Stimulated activated CD8-positive, alpha-beta memory T cell treated with anti-CD3 and anti-CD28 coated beads, Interleukin-4, amount 100 ng/mL, for 24 hours (primary cell): ENCODE measurements around the gene SMIM11.
"Not testable (repeated sequence)": the region's sequence is repeated elsewhere in the genome, so short reads cannot be mapped to it uniquely, and the experiment has no call there.

Experiments used
- DNase-seq: peaks from one replicate; pipeline ENCODE4 v3.0.0-alpha.2; 2020; ENCODE audit warnings: low read depth

SMIM11 gene

DNA sequence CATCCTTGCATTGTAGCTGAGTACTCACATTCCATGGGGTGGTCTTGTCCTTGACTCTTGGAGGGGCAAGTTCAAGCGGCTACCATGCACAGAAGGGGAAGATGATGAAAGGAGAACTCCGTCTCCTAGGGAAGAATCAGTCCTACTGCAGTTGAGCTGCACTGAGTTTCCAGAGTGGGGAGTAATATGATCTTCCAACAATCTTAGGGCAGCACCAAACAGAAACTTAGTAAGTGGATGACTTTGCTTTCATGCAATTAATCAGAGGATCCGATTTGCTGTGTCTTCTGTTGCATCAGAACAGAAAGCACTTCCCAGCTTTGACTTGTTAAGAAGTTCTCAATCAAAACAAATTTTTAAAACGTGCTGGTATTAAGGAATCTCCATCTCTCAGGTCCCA, 48.5 kb downstream of the SMIM11 start, which contains the start of gene SMIM34:
Gene SMIM34 (minus strand): TSS at position 147 of the 400 bp plus-strand sequence. CDS start 112 bp downstream, at position 35.
- not testable (repeated sequence) for DNase-seq

DNA sequence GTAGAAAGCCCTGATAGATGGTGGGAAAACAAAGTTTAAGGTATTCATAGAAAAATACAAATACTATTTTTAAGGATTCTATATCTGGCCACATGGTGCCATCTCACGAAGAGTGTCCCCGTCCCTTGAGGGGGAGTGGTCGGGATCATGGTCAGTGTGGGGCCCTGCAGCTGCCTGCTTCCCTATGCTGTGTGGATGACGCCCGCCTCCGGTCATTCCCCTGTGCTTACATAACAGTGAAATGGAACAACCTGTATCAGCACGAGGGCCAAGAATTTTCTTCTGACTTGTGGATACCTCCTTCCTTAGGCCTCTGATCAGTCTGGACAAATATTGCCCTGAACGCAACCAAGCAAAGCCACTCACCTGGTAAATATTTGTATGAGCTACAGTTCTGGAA, 52.0 kb downstream of the SMIM11 start:
- not testable (repeated sequence) for DNase-seq

DNA sequence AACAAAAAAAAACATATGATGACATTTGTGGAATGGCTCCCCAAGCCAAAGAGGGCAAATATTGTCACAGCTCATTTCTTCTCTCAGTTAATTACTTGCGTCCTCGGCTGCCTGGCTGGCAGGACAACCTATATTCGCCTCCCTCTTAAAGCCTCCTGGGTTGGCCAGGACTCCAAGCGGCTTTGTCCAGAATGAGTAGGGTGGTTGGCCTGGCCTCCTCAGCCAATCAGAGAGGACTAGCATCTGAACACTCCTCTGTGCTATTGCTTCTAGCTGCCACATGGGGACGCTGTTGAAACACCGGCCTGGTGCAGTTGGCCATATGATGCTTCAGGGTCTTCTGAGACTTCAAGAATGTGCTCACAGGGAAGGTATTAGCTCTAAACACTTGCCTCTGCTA, 53.1 kb downstream of the SMIM11 start:
- DNase-seq = not testable (repeated sequence)

DNA sequence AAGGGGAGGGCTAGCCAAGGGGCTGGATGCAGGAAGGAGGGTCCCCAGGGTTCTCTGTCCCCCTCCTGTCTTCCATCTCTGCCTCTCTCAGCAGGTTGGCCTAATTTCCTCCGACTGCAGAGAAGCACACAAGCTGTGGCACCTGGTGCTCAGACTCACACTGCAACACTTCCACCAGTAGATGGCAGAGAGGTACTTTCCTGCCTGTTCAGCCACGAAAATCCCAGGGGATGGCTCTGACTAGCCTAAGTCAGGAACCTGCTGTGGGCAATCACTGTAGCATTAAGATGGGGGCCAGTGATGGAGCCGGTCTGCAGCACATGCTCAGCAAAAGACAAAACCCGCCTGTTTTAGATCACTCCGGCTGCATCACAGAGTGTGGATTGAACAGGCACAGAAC, 54.4 kb downstream of the SMIM11 start:
- not testable (repeated sequence) for DNase-seq
